GM23338 (cell line): ENCODE data around the gene MCUB. TPM values are rescaled to one million over a fixed set of nuclear protein-coding genes. Genes with fewer than 3 reads are reported as not detected.

Experiments used
- ATAC-seq: fragments of 200-7000 bp; cut with Tn5 transposase; 3 replicates; pipeline ENCODE4 v1.9.1; 2020
- DNase-seq: peaks from one replicate; pipeline ENCODE4 v3.0.0-alpha.2; 2015; ENCODE audit warnings: low spot score
- H2AFZ ChIP-seq: fragments of 200-600 bp; sonication (generic); 2 replicates; pipeline ENCODE4 v1.8.0; 2016; ENCODE audit warnings: antibody characterized with exemption, mild to moderate bottlenecking, moderate library complexity
- H3F3A ChIP-seq: fragments of 200-600 bp; sonication (generic); replicated peaks from 2 replicates; pipeline ENCODE4 v1.8.0; 2017; ENCODE audit warnings: antibody characterized with exemption, mixed run types, low read depth
- H3K27ac ChIP-seq: fragments of 200-600 bp; sonication (generic); 2 replicates; pipeline ENCODE4 v1.6.1; 2016; ENCODE audit warnings: low read depth
- H3K27me3 ChIP-seq: fragments of 200-600 bp; sonication (generic); 2 replicates; pipeline ENCODE4 v1.8.0; 2016; ENCODE audit warnings: mild to moderate bottlenecking, mixed run types, moderate library complexity; ENCODE audit not compliant: insufficient read depth
- H3K36me3 ChIP-seq: fragments of 200-600 bp; sonication (generic); 2 replicates; pipeline ENCODE4 v1.8.0; 2016; ENCODE audit warnings: mild to moderate bottlenecking; ENCODE audit not compliant: insufficient read depth
- H3K4me1 ChIP-seq: fragments of 200-600 bp; sonication (generic); 2 replicates; pipeline ENCODE4 v1.8.0; 2016; ENCODE audit warnings: mild to moderate bottlenecking, moderate library complexity; ENCODE audit not compliant: insufficient read depth
- H3K4me2 ChIP-seq: fragments of 200-600 bp; sonication (generic); 2 replicates; pipeline ENCODE4 v1.7.1; 2017; ENCODE audit warnings: mixed run types
- H3K4me3 ChIP-seq: fragments of 200-600 bp; sonication (generic); 2 replicates; pipeline ENCODE4 v1.6.1; 2016; ENCODE audit warnings: mixed run types
- H3K79me2 ChIP-seq: fragments of 200-600 bp; sonication (generic); replicated peaks from 2 replicates; pipeline ENCODE4 v1.8.0; 2017; ENCODE audit warnings: mild to moderate bottlenecking; ENCODE audit not compliant: insufficient read depth
- H3K9me2 ChIP-seq: fragments of 200-600 bp; sonication (generic); 2 replicates; pipeline ENCODE4 v1.8.0; 2017; ENCODE audit not compliant: insufficient read depth
- H4K20me1 ChIP-seq: fragments of 200-600 bp; sonication (generic); replicated peaks from 2 replicates; pipeline ENCODE4 v1.8.0; 2017; ENCODE audit warnings: mild to moderate bottlenecking; ENCODE audit not compliant: insufficient read depth
- H3K27ac Mint-ChIP-seq: 2 replicates; pipeline ENCODE4 v1.8.0; 2020; ENCODE audit warnings: inconsistent platforms, mild to moderate bottlenecking, moderate library complexity, mixed read lengths
- H3K27me3 Mint-ChIP-seq: 3 replicates; pipeline ENCODE4 v1.8.0; 2022; ENCODE audit warnings: low read depth, mild to moderate bottlenecking, moderate library complexity, mixed read lengths, inconsistent platforms; ENCODE audit not compliant: insufficient read depth, poor library complexity
- H3K36me3 Mint-ChIP-seq: 3 replicates; pipeline ENCODE4 v1.8.0; 2021; ENCODE audit warnings: low read depth, mild to moderate bottlenecking, inconsistent platforms, moderate library complexity, mixed read lengths
- H3K4me1 Mint-ChIP-seq: 3 replicates; pipeline ENCODE4 v1.8.0; 2020; ENCODE audit warnings: mild to moderate bottlenecking, inconsistent platforms, mixed read lengths
- H3K4me3 Mint-ChIP-seq: 3 replicates; pipeline ENCODE4 v1.8.0; 2021; ENCODE audit warnings: moderate library complexity, mild to moderate bottlenecking, inconsistent platforms, mixed read lengths
- H3K9me3 Mint-ChIP-seq: 3 replicates; pipeline ENCODE4 v1.8.0; 2020; ENCODE audit warnings: moderate library complexity, mild to moderate bottlenecking, inconsistent platforms, mixed read lengths
- CTCF ChIP-seq, 2 experiments: fragments of 200-600 bp in 1 of 2; sonication (generic) in 1 of 2; conservative IDR thresholded peaks; 2 replicates each; pipeline versions ENCODE4 v1.5.1 to v1.6.1; 2016 to 2017; ENCODE audit warnings: antibody characterized with exemption in 2 of 2, low read depth in 2 of 2, mild to moderate bottlenecking in 2 of 2, moderate library complexity in 1 of 2
- JUNB ChIP-seq: IDR thresholded peaks from one replicate; pipeline ENCODE4 v1.6.1; 2016; ENCODE audit warnings: antibody characterized with exemption; ENCODE audit not compliant: unreplicated experiment
- NANOG ChIP-seq: IDR thresholded peaks from 2 replicates; pipeline ENCODE4 v1.6.1; 2016; ENCODE audit warnings: antibody characterized with exemption, borderline replicate concordance
- POLR2AphosphoS5 ChIP-seq: IDR thresholded peaks from 2 replicates; pipeline ENCODE4 v1.6.1; 2016; ENCODE audit warnings: antibody characterized with exemption, low read depth
- REST ChIP-seq: IDR thresholded peaks from one replicate; pipeline ENCODE4 v1.6.1; 2018; ENCODE audit warnings: antibody characterized with exemption; ENCODE audit not compliant: unreplicated experiment
- STAT1 ChIP-seq: IDR thresholded peaks from one replicate; pipeline ENCODE4 v1.6.1; 2016; ENCODE audit warnings: antibody characterized with exemption; ENCODE audit not compliant: unreplicated experiment
- ZNF331 ChIP-seq: fragments of 250-450 bp; sonication (Bioruptor Pico); IDR thresholded peaks from 2 replicates; pipeline ENCODE4 v1.5.0; 2020; ENCODE audit warnings: low read depth, mild to moderate bottlenecking, moderate library complexity
- polyA plus RNA-seq: library from polyadenylated mRNA; unstranded; fragments of >200 nt; fragmentation: Nextera tagmentation; extraction: Ambion mirVana; gene quantifications from 2 replicates; pipeline ENCODE4 v1.2.1, GENCODE V29; 2016
- total RNA-seq: library from RNA; depleted of rRNA; stranded (reverse); fragments of >200 nt; shearing (Covaris generic); gene quantifications from 2 replicates; pipeline ENCODE4 v1.2.3, GENCODE V29; 2014
- TF ChIP-seq, protein P1 (sequence below): fragments of 250-450 bp; sonication (Bioruptor Pico); IDR thresholded peaks from 2 replicates; pipeline ENCODE4 v1.5.0; 2020; ENCODE audit warnings: mild to moderate bottlenecking, moderate library complexity

MCUB gene
- total and polyA plus RNA-seq, 2 experiments from 2014 or later = 21.7 to 97.9 TPM

GRCh38 chr4:109548655-109549054, 11.4 kb upstream of the MCUB start (continued):
- no peak for TF ChIP-seq REST
- TF ChIP-seq STAT1 = no peak

DNA sequence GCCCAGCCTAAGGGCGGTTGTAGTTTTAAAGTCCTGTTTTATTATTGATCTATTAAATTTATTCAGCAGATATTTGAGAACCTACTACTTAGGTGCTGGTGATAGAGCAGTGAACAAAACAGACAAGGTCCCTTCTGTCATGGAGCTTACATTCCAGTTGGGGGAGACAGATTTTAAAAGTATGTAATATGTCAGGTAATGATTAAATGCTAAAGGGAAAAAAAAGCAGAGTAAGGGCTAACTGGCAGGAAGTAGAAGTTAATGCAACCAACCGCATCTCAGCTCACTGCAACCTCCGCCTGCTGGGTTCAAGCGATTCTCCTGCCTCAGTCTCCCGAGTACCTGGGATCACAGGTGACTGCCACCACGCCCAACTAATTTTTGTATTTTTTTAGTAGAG, 7.8 kb upstream of the MCUB start:
- no peak overlapping the region for H3K4me3 ChIP-seq
- TF ChIP-seq ZNF331 (CRISPR knock-in tag) = no peak
- TF ChIP-seq, protein P1, sequence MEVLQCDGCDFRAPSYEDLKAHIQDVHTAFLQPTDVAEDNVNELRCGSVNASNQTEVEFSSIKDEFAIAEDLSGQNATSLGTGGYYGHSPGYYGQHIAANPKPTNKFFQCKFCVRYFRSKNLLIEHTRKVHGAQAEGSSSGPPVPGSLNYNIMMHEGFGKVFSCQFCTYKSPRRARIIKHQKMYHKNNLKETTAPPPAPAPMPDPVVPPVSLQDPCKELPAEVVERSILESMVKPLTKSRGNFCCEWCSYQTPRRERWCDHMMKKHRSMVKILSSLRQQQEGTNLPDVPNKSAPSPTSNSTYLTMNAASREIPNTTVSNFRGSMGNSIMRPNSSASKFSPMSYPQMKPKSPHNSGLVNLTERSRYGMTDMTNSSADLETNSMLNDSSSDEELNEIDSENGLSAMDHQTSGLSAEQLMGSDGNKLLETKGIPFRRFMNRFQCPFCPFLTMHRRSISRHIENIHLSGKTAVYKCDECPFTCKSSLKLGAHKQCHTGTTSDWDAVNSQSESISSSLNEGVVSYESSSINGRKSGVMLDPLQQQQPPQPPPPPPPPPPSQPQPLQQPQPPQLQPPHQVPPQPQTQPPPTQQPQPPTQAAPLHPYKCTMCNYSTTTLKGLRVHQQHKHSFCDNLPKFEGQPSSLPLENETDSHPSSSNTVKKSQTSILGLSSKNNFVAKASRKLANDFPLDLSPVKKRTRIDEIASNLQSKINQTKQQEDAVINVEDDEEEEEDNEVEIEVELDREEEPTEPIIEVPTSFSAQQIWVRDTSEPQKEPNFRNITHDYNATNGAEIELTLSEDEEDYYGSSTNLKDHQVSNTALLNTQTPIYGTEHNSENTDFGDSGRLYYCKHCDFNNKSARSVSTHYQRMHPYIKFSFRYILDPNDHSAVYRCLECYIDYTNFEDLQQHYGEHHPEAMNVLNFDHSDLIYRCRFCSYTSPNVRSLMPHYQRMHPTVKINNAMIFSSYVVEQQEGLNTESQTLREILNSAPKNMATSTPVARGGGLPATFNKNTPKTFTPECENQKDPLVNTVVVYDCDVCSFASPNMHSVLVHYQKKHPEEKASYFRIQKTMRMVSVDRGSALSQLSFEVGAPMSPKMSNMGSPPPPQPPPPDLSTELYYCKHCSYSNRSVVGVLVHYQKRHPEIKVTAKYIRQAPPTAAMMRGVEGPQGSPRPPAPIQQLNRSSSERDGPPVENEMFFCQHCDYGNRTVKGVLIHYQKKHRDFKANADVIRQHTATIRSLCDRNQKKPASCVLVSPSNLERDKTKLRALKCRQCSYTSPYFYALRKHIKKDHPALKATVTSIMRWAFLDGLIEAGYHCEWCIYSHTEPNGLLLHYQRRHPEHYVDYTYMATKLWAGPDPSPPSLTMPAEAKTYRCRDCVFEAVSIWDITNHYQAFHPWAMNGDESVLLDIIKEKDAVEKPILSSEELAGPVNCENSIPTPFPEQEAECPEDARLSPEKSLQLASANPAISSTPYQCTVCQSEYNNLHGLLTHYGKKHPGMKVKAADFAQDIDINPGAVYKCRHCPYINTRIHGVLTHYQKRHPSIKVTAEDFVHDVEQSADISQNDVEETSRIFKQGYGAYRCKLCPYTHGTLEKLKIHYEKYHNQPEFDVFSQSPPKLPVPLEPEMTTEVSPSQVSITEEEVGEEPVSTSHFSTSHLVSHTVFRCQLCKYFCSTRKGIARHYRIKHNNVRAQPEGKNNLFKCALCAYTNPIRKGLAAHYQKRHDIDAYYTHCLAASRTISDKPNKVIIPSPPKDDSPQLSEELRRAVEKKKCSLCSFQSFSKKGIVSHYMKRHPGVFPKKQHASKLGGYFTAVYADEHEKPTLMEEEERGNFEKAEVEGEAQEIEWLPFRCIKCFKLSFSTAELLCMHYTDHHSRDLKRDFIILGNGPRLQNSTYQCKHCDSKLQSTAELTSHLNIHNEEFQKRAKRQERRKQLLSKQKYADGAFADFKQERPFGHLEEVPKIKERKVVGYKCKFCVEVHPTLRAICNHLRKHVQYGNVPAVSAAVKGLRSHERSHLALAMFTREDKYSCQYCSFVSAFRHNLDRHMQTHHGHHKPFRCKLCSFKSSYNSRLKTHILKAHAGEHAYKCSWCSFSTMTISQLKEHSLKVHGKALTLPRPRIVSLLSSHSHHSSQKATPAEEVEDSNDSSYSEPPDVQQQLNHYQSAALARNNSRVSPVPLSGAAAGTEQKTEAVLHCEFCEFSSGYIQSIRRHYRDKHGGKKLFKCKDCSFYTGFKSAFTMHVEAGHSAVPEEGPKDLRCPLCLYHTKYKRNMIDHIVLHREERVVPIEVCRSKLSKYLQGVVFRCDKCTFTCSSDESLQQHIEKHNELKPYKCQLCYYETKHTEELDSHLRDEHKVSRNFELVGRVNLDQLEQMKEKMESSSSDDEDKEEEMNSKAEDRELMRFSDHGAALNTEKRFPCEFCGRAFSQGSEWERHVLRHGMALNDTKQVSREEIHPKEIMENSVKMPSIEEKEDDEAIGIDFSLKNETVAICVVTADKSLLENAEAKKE (CRISPR knock-in tag) = no peak
- no peak for TF ChIP-seq NANOG
- TF ChIP-seq POLR2AphosphoS5 = no peak
- TF ChIP-seq JUNB = no peak
- TF ChIP-seq CTCF (conservative IDR thresholded peaks at IDR 0.05; ENCODE audit: low read depth in 2 of 2) = no peak
- no peak for TF ChIP-seq REST
- no peak for TF ChIP-seq STAT1

More for the DNA sequence above, 7.8 kb upstream of the MCUB start:
- peaks cover 7% of the 10 kb centered on the region; the same call in 2 of the 3 replicates for H3K9me3 Mint-ChIP-seq
- Histone ChIP-seq H3K4me2 (no peak overlapping the region), H3K9me2 (no peaks in the 10 kb centered on the region), H4K20me1 (no peaks in the 10 kb centered on the region; the same call in 1 of the 2 replicates), H3K36me3 (no peaks in the 10 kb centered on the region; the same call in 1 of the 2 replicates), H3K27me3 (no peaks in the 10 kb centered on the region), H3K27ac (no peak overlapping the region), H3F3A (no peaks in the 10 kb centered on the region), H3K4me1 (no peaks in the 10 kb centered on the region), H2AFZ (no peak overlapping the region), H3K79me2 (no peaks in the 10 kb centered on the region)
- DNase-seq (no peak), ATAC-seq (no peak)
- H3K36me3 Mint-ChIP-seq = peaks cover 8% of the 10 kb centered on the region
- H3K27ac Mint-ChIP-seq = no peak overlapping the region
- peaks cover 11% of the 10 kb centered on the region for H3K4me1 Mint-ChIP-seq
- H3K27me3 Mint-ChIP-seq = peaks cover 1% of the 10 kb centered on the region
- H3K4me3 Mint-ChIP-seq = no peak overlapping the region
